Progenitor cell of endocrine pancreas (in vitro differentiated cells): ENCODE results near the gene MTMR11. TPM values are rescaled to one million over a fixed set of nuclear protein-coding genes. Genes with fewer than 3 reads are reported as not detected.

Experiments used
- DNase-seq: peaks from one replicate; pipeline ENCODE4 v3.0.0; 2021; ENCODE audit warnings: low spot score; ENCODE audit not compliant: unreplicated experiment
- H3K27ac Mint-ChIP-seq: 2 replicates; pipeline ENCODE4 v1.8.0; 2021; ENCODE audit warnings: mild to moderate bottlenecking, moderate library complexity, mixed read lengths
- H3K27me3 Mint-ChIP-seq: 2 replicates; pipeline ENCODE4 v1.8.0; 2021; ENCODE audit warnings: mixed read lengths
- H3K36me3 Mint-ChIP-seq: 2 replicates; pipeline ENCODE4 v1.8.0; 2022; ENCODE audit warnings: mixed read lengths; ENCODE audit not compliant: insufficient read depth
- H3K4me1 Mint-ChIP-seq: 2 replicates; pipeline ENCODE4 v1.8.0; 2021; ENCODE audit warnings: low read depth, mixed read lengths
- H3K4me3 Mint-ChIP-seq: 2 replicates; pipeline ENCODE4 v1.8.0; 2021; ENCODE audit warnings: low read depth, mild to moderate bottlenecking, moderate library complexity, mixed read lengths
- H3K9me3 Mint-ChIP-seq: 2 replicates; pipeline ENCODE4 v1.8.0; 2021; ENCODE audit warnings: low read depth, mixed read lengths
- CTCF ChIP-seq: fragments of 200-600 bp; sonication (generic); IDR thresholded peaks from one replicate; pipeline ENCODE4 v1.5.0; 2021; ENCODE audit warnings: antibody characterized with exemption, mild to moderate bottlenecking; ENCODE audit not compliant: unreplicated experiment
- total RNA-seq: library from RNA; stranded (reverse); gene quantifications from 2 replicates; pipeline ENCODE4 v1.2.1, GENCODE V29; 2021

MTMR11 gene
- total RNA-seq, 1 donor from 2014 or later, result 8.5 TPM

DNA sequence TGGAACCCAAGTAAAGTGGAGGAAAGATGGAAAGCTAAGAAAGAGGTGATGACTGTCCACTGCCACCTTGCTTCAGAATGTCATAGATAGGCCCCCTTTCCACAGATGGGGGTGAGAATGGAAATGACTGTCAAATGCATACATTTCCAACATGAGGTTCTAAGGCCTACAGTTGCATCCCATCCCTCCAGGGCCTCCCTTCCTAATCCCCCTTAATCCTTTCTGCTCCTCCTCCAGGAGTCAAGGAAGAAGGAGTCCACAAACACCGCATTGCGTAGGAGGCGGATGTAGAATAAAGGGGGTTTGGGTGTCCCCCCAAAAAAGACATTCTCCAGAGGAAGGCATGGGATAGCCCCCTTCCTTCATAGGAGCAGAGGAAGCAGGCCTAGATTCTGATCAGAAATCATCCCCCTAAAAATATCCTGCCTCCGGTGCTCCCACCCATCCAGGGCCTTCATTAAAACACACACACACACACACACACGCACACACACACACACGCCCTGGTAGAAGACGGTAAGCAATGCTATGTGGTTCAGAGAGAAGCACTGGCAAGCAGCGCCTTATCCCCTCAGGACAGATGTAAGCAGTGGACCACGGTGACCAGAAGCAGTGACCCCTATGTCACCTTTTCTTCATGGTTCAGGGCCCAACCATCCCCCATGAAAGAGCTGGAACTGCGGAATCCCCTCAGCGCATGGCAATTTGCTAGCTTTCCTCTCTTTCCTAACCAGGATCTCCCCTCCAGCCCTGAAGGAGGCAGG lies 21.1 kb downstream of the MTMR11 start:
- TF ChIP-seq CTCF, result no peak
- DNase-seq, result no peak
- no peak overlapping the region for H3K27ac Mint-ChIP-seq
- peak overlapping the region; percentile 82 for H3K4me3 Mint-ChIP-seq
- H3K27me3 Mint-ChIP-seq, result peaks cover 9% of the 10 kb centered on the region
- peaks cover 3% of the 10 kb centered on the region for H3K36me3 Mint-ChIP-seq
- peaks cover 17% of the 10 kb centered on the region for H3K4me1 Mint-ChIP-seq
- H3K9me3 Mint-ChIP-seq, result no peaks in the 10 kb centered on the region

DNA sequence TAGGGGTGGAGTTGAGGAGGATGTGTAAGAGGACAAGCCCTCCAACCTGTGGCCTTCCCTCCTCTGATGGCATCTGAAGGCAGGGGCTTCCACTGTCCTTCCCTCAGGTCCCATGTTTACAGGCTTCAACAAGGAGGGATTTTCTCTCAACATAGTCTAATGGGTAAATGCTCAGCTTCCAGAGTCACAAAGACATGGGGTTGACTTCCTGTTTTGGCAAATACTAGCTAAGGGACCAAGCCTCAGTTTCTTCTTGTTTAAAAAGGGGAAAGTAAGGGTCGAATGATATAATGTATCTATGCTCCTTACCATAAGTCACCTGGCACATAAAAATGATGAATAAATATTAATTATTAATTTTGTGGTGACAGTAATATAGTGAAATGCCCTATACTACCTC lies 22.1 kb downstream of the MTMR11 start:
- peaks cover 3% of the 10 kb centered on the region for H3K36me3 Mint-ChIP-seq

DNA sequence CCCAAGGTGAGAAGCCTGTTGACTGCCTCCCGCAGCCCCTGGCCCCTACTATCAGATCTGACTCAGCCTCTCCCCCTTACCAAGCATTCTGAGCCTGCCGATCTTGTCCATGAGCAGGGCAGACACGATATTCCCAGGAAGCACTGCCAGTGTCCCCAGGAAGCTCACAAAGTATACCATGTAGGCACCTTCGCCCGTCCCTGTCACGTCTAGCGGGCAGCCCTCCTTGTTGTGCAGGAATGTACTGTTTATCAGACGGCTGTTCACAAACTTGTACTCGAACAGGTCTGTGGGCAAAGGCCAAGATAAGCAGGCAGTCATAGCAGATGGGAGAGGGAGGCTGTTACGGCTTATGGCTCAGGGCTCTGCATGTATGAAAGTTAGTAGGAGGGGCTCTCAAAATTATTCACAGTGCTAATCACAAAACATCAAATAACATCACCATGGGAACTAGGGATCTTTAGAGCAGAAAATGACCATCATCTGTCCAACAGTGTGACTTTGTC lies 30.1 kb downstream of the MTMR11 start:
- H3K27ac Mint-ChIP-seq, result no peak overlapping the region
- H3K27me3 Mint-ChIP-seq, result no peaks in the 10 kb centered on the region
- no peak overlapping the region for H3K4me3 Mint-ChIP-seq
- H3K4me1 Mint-ChIP-seq, result no peaks in the 10 kb centered on the region
- H3K9me3 Mint-ChIP-seq, result no peaks in the 10 kb centered on the region
- peaks cover 7% of the 10 kb centered on the region for H3K36me3 Mint-ChIP-seq
- no peak for TF ChIP-seq CTCF
- DNase-seq, result no peak

More for the DNA sequence above, 22.1 kb downstream of the MTMR11 start:
- Mint-ChIP-seq H3K4me3 (no peak overlapping the region), H3K27me3 (peaks cover 9% of the 10 kb centered on the region), H3K9me3 (no peaks in the 10 kb centered on the region), H3K4me1 (peaks cover 17% of the 10 kb centered on the region), H3K27ac (no peak overlapping the region)
- DNase-seq, result no peak
- TF ChIP-seq CTCF, result no peak

DNA sequence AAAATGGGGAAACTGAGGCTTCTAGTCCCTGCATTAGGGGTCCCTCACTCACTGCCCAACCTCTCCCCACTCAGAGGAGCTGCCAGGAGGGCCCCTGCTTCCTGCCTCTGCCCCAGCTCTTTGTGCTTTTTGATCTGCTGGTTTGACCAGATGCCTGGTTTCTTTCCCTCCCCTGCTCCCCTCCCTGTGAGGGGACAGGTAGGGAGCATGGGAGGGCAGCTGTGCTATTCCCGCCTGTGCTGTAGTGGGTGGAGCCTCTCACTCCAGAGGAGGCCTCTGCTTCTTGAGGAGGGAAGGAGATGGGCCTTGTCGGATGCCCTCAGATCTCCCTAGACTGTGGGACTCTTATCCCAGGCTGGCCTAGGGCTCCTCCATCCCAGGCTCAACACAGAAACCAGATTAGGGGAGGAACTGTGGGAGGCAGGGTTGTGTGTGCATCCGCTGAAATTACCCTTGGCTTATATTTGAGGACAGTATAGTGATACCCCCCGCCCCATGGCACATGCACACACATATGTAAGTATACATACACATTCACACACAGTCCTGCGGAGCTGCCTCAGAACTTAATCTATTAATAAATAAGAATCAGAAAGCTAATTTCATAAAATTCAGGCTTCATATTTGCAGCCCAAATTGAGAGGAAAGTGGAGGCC lies 32.7 kb downstream of the MTMR11 start:
- no peak for DNase-seq
- Mint-ChIP-seq H3K27me3 (no peaks in the 10 kb centered on the region), H3K4me1 (peaks cover 2% of the 10 kb centered on the region), H3K36me3 (peaks cover 9% of the 10 kb centered on the region), H3K9me3 (peaks cover 3% of the 10 kb centered on the region), H3K4me3 (no peak overlapping the region), H3K27ac (no peak overlapping the region)
- no peak for TF ChIP-seq CTCF

DNA sequence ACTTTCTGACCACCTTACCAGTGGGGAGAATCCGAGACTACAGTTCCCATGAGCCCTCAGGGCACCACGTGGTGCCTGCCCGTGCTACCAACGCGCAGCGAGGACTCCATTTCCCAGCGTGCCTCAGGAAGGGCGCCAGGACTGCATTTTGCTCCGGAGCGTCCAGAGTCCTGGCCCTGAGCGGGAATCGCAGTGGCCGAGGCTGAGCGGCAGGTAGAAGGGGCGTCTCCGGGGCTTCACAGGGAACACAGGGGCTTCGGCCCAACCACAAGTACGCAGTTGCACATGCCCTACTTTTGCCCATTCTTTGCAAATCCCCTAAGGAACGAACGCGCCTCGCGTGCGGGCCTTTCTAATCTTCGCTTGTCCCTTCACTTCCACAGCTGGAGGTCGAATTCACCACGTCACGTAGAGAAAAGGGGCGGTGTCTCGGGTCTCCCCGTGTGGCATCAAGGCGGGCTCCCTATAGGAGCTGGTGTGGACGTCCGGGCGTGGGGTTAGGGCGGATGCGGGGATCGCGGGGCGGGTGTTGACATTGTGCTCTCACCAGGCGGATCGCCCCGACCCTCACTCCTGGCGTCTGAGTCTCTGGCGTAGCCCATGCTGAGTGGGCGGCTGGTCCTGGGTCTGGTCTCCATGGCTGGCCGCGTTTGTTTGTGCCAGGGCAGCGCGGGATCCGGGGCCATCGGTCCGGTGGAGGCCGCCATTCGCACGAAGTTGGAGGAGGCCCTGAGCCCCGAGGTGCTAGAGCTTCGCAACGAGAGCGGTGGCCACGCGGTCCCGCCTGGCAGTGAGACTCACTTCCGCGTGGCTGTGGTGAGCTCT lies 37.0 kb downstream of the MTMR11 start, which contains the start of gene BOLA1:
Gene BOLA1, plus strand, starts transcription at position 109 of the 825 bp plus-strand sequence. Its CDS starts 492 bp downstream, at position 601.
- Mint-ChIP-seq H3K27ac (peak within 1 kb of the TSS; percentile 88), H3K4me1 (peaks cover 2% of the 10 kb centered on the region), H3K9me3 (peaks cover 3% of the 10 kb centered on the region), H3K27me3 (no peaks in the 10 kb centered on the region), H3K4me3 (peak within 1 kb of the TSS; percentile 75), H3K36me3 (peaks cover 6% of the 10 kb centered on the region)
- TF ChIP-seq CTCF, result no peak
- DNase-seq, result peak; percentile 78
